GM10266 (cell line): ENCODE measurements around the gene WFS1.

Source experiments
- DNase-seq: peaks from one replicate; pipeline ENCODE4 v3.0.0; 2012; ENCODE audit errors: extremely low spot score
- CTCF ChIP-seq: IDR thresholded peaks from 2 replicates; pipeline ENCODE4 v1.5.1; 2012; ENCODE audit warnings: mild to moderate bottlenecking, low read depth; ENCODE audit not compliant: control insufficient read depth, insufficient read depth; ENCODE audit errors: missing control alignments

Gene WFS1

GRCh38 chr4:6336166-6336565, 66.5 kb downstream of the WFS1 start:
- DNase-seq, result no peak
- TF ChIP-seq CTCF, result no peak

GRCh38 chr4:6337331-6337935, 67.8 kb downstream of the WFS1 start:
- no peak for DNase-seq
- TF ChIP-seq CTCF, result no peak

- no peak for TF ChIP-seq CTCF
- DNase-seq, result no peak
Observed at GRCh38 chr4:6338175-6338950, 68.7 kb downstream of the WFS1 start.

- DNase-seq, result no peak
- no peak for TF ChIP-seq CTCF
Observed at GRCh38 chr4:6338951-6339817, 69.5 kb downstream of the WFS1 start.

- TF ChIP-seq CTCF, result no peak
Observed at GRCh38 chr4:6339818-6340445, 70.3 kb downstream of the WFS1 start.

GRCh38 chr4:6340446-6341015, 70.9 kb downstream of the WFS1 start:
- TF ChIP-seq CTCF, result no peak
- DNase-seq, result no peak

More at GRCh38 chr4:6339818-6340445, 70.3 kb downstream of the WFS1 start:
- DNase-seq, result no peak
